GM18861 (cell line): ENCODE measurements around the gene PTPRN2.
"Not testable (repeated sequence)": the region's sequence is repeated elsewhere in the genome, so short reads cannot be mapped to it uniquely, and the experiment has no call there.

Experiments
- ATAC-seq: cut with Tn5 transposase; IDR thresholded peaks from one replicate; pipeline ENCODE4 v1.9.1; 2021; ENCODE audit not compliant: unreplicated experiment

The PTPRN2 gene

DNA sequence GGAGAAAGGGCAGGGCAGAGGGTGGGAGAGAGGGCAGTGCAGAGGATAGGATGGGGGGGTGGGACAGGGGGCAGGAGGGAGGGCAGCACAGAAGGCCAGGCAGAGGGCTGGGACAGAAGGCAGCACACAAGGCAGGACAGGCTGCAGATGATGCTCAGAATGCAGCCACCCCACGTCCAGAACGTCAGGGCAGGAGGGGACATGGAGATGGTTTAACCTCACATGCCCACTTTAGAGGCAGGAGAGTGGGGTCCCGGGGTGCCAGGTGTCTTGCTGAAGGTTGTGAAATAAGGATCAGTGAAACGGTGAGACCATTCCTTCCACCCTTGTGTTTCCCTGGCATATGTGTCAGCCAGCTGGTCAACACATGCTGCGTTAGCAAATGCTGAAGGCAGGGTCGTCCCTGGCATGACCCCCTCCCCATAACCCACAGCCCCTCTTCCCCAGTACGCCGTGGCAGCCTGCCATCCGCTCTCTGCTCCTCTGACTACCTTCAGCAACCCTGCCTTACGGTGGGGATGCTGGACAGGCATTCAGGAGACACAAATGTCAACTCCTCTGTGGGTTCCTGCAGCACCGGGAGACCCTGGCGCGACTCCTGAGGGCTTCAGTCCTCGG, 658.7 kb downstream of the PTPRN2 start:
- ATAC-seq = no peak

- ATAC-seq = no peak
Observed at GRCh38 chr7:157928171-157928794, 659.3 kb downstream of the PTPRN2 start.

- ATAC-seq = no peak
Observed at GRCh38 chr7:157927313-157927925, 660.2 kb downstream of the PTPRN2 start.

GRCh38 chr7:157926521-157927150, 661.0 kb downstream of the PTPRN2 start:
- no peak for ATAC-seq

DNA sequence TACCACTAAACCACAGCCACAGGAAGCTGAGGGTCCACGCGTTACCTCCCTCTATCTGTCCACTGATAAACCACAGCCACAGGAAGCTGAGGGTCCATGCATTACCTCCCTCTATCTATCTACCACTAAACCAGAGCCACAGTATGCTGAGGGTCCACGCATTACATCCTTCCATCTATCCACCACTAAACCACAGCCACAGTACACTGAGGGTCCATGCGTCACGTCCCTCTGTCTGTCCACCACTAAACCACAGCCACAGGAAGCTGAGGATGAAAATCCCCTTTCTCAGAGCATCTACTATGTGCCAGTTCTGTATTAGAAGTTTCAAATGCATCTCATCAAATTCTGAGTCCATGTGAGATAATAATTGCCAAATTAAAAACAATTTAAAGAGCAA, 661.5 kb downstream of the PTPRN2 start:
- no peak for ATAC-seq

GRCh38 chr7:157925383-157925875, 662.2 kb downstream of the PTPRN2 start:
- no peak for ATAC-seq

- no peak for ATAC-seq
Observed at GRCh38 chr7:157923903-157924630, 663.6 kb downstream of the PTPRN2 start.

- no peak for ATAC-seq
Observed at GRCh38 chr7:157922576-157922975, 665.0 kb downstream of the PTPRN2 start.

DNA sequence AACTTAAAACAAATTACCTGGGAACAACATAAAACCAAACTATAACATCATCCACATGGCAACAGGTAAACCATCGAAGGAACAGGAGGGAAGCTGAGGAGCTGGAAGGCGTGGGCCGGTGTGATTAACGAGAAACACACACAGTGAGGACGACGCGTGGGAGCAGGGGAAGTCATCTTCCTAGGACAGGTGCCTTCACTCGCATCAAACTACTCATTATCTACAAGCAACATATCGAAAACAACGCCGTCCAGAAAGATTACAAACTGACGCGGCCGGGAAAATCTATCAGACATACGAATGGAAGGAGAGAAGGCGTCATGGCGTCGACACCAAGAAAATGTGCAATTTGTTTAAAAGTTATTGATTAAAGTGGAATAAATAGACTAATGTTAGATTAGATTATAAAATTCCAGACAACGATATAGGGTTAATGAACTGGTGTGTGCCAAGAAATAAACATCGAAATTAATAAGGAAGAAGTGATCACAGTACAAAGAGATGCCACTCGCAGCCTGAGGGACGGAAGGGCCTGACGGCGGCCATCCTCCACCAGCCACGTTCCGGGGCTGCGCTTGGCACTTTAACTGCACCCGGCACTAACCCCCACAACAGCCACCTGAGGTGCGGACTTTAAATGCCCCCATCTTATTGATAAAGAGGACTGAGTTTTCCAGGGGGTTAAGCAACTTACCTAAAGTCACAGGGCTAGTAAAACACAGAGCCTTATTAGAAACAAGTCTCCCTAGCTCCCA, 669.1 kb downstream of the PTPRN2 start:
- no peak for ATAC-seq

GRCh38 chr7:157916946-157917640, 670.5 kb downstream of the PTPRN2 start:
- no peak for ATAC-seq

DNA sequence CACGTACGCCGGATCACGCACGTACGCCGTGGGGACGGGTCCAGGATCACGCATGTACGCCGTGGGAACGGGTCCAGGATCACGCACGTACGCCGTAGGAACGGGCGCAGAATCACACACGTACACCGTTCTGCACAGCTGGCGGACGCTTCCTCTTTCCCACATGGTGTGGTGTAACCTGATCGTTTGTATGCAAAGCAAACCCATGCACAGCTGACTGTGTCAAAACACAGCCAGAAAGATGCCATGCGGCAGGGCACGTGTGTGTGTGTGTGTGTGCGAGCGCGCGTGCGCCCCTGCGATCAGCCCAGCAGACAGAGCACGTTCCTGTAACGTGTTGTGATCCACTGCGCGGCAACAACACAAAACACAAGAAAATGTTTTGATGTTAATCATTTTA, 677.2 kb downstream of the PTPRN2 start:
- ATAC-seq = no peak

GRCh38 chr7:157910045-157910444, 677.6 kb downstream of the PTPRN2 start:
- ATAC-seq = not testable (repeated sequence)

GRCh38 chr7:157909370-157909769, 678.3 kb downstream of the PTPRN2 start:
- no peak for ATAC-seq

DNA sequence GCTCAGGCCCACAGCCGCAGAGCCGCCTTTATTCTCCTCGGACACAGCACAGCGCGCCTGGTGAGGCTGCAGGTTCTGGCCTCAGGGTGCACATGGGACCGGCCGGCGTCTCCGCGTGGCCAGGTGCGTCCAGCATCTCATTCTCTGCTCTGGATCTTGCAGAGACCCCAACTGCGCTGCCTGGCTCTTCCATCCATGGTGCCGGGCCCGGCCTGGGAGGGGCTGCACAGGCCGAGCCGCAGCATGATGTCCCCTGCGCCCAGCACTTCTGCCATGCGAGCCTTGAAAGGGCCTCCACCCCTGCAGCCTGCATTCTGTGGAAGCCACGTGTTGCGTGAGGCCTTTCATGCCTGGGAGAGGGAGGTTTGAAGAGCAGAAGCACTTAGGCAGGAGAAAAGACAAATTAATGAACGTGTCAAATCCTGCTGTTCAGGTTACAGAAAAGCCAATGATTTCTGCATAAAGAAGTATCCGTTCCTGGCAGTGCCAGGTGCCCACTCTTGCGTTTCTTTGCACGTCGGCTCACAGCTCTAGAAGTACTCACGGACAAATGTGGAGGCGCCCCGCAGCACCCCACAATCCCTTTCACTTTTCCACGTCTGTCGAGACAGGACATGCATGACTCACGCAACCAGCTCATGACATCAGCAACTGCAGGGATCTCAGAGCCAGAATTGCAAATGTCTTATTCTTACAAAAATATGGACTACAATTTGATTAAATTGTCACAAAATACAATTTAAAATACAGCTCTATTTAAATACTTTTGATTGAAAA, 679.4 kb downstream of the PTPRN2 start:
- no peak for ATAC-seq

- no peak for ATAC-seq
Observed at GRCh38 chr7:157907091-157907490, 680.5 kb downstream of the PTPRN2 start.

- no peak for ATAC-seq
Observed at GRCh38 chr7:157906583-157906982, 681.0 kb downstream of the PTPRN2 start.

GRCh38 chr7:157905651-157906461, 681.8 kb downstream of the PTPRN2 start:
- no peak for ATAC-seq

DNA sequence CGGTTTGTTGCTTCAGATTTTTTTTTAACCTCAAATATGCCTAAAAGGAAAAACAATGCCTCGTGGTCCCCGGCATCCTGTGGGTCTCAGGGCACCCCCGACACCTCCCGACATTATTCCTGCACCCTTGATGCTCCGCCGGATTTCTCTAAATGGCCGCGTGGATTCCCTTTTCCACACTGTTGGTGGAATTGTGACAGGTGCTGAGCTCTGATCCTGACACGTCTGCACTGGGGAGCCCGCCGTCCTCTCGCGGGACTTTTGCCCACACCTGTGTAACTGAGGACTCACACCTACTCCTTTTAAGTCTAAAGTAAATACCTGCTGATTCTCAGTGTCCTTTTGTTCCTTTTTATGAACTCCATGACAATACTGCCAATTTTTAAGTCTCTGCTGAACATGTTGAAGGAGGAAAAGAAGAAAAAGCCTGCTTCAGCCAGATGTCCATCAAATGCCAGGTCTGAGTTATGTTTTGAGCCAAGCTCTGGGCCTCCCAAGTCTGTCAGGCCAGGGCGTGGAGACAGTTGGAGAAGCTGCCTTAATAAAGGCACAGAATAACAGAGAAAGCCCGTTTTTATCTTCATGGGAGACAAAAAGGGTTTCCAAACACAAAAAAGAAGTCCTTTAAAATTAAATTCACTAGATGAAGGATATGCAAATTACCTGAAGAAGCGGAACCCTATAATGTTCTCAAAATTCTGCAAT, 682.6 kb downstream of the PTPRN2 start:
- ATAC-seq = no peak
